T-helper 17 cell (primary cell): ENCODE results near the gene USP48. TPM values are rescaled to one million over a fixed set of nuclear protein-coding genes. Genes with fewer than 3 reads are reported as not detected.
"Not testable (repeated sequence)": the region's sequence is repeated elsewhere in the genome, so short reads cannot be mapped to it uniquely, and the experiment has no call there.

Source experiments
- ATAC-seq: fragments of 150-1000 bp; cut with Tn5 transposase; 2 replicates; pipeline ENCODE4 v1.10.0; 2021; ENCODE audit warnings: mild to moderate bottlenecking, moderate library complexity
- DNase-seq, 3 donors: peaks; one replicate each; pipeline versions ENCODE4 v3.0.0 to v3.0.0-alpha.2; 2020 to 2021
- H3K9me3 ChIP-seq: one replicate; pipeline ENCODE4 v1.7.0; 2013; ENCODE audit warnings: low read length, mild to moderate bottlenecking; ENCODE audit not compliant: control insufficient read depth, poor library complexity, severe bottlenecking
- H3K27ac Mint-ChIP-seq: one replicate; pipeline ENCODE4 v1.8.0; 2022; ENCODE audit warnings: mild to moderate bottlenecking, moderate library complexity, mixed read lengths
- H3K27me3 Mint-ChIP-seq: one replicate; pipeline ENCODE4 v1.8.0; 2022; ENCODE audit warnings: mixed read lengths
- H3K36me3 Mint-ChIP-seq: one replicate; pipeline ENCODE4 v1.8.0; 2022; ENCODE audit warnings: low read depth, mixed read lengths
- H3K4me1 Mint-ChIP-seq: one replicate; pipeline ENCODE4 v1.8.0; 2022; ENCODE audit warnings: mild to moderate bottlenecking, mixed read lengths
- H3K4me3 Mint-ChIP-seq: one replicate; pipeline ENCODE4 v1.8.0; 2022; ENCODE audit warnings: mild to moderate bottlenecking, moderate library complexity, mixed read lengths
- total RNA-seq, 4 donors: library from RNA in 2 of 4; stranded (reverse) in 2 of 4; gene quantifications; one replicate each; pipeline ENCODE4 v1.2.3 and lab custom pipeline; 2022 to 2026

Gene USP48
- total RNA-seq, 2 donors from 2014 or later: 84.3 to 93.3 TPM

DNA sequence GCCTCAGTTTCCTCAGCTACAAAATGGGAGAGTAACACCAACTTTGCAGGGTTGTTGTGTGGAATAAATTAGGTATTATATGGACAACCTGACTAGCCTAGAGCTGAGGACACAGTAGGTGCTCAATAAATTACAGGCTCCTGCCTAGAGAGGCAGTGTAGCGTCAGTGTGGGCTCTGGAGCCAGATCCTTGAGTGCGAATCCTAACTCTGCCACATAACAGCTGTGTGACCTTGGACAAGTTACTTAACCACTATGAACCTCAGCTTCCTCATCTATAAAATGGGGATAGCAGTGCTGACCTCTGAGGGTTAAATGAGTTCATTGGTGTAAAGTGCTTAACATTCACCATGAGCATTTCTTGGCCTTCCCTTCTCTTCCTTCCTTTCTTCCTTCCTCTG, 146.9 kb downstream of the USP48 start:
- DNase-seq: no peak
- Mint-ChIP-seq H3K36me3 (no peaks in the 10 kb centered on the region), H3K27ac (no peak overlapping the region), H3K4me1 (peaks cover 5% of the 10 kb centered on the region), H3K27me3 (peaks cover 49% of the 10 kb centered on the region), H3K4me3 (no peak overlapping the region)
- no peak for ATAC-seq
- no peaks in the 10 kb centered on the region for H3K9me3 ChIP-seq

DNA sequence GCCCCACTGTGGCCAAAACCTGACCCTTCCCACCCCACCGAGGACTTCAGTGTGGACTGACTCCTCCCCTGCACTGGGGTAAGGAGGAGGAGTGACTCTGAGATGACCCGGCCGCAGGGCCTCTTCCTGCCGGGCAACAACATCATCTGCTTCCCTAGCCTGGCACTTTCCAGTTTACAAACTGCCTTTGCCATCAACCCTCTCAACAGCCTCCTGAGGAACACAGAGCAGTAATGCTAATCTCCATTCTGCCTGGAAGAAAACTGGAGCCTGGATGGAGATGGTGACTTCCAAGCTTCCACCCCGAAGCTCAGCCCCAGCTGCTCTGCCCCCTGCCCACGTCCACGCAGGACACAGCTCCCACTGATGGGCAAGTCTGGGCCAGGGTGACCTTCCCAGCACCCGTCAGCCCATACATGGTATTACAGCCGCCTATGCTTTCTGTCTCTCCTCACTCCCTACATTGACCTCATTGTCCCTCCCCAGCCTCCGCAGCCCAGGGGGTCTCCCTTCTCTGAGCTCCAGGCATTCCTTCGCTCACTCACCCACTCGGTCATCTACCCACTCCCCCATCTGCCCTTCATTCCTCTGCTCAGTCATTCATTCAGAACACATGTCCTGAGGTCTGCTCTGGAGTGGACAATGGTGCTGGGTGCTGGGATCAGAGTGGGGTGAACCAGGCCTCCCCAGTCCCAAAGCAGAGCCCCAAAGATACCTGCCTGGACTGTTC, 148.0 kb downstream of the USP48 start:
- H3K9me3 ChIP-seq: no peaks in the 10 kb centered on the region
- DNase-seq: no peak
- Mint-ChIP-seq H3K27ac (no peak overlapping the region), H3K27me3 (peaks cover 44% of the 10 kb centered on the region), H3K36me3 (peaks cover 3% of the 10 kb centered on the region), H3K4me1 (peaks cover 5% of the 10 kb centered on the region), H3K4me3 (no peak overlapping the region)
- no peak for ATAC-seq

- H3K9me3 ChIP-seq: no peaks in the 10 kb centered on the region
- H3K27me3 Mint-ChIP-seq: peaks cover 46% of the 10 kb centered on the region
- H3K4me3 Mint-ChIP-seq: no peak overlapping the region
- peaks cover 5% of the 10 kb centered on the region for H3K4me1 Mint-ChIP-seq
- H3K36me3 Mint-ChIP-seq: peaks cover 3% of the 10 kb centered on the region
- DNase-seq: no peak
- H3K27ac Mint-ChIP-seq: no peak overlapping the region
- ATAC-seq: no peak
Observed at GRCh38 chr1:21633992-21634805, 148.8 kb downstream of the USP48 start.

GRCh38 chr1:21633141-21633755, 149.7 kb downstream of the USP48 start:
- DNase-seq: no peak
- ATAC-seq: no peak
- no peak overlapping the region for H3K27ac Mint-ChIP-seq
- peaks cover 3% of the 10 kb centered on the region for H3K36me3 Mint-ChIP-seq
- no peak overlapping the region for H3K4me3 Mint-ChIP-seq
- peaks cover 5% of the 10 kb centered on the region for H3K4me1 Mint-ChIP-seq
- no peaks in the 10 kb centered on the region for H3K9me3 ChIP-seq
- peaks cover 46% of the 10 kb centered on the region for H3K27me3 Mint-ChIP-seq

DNA sequence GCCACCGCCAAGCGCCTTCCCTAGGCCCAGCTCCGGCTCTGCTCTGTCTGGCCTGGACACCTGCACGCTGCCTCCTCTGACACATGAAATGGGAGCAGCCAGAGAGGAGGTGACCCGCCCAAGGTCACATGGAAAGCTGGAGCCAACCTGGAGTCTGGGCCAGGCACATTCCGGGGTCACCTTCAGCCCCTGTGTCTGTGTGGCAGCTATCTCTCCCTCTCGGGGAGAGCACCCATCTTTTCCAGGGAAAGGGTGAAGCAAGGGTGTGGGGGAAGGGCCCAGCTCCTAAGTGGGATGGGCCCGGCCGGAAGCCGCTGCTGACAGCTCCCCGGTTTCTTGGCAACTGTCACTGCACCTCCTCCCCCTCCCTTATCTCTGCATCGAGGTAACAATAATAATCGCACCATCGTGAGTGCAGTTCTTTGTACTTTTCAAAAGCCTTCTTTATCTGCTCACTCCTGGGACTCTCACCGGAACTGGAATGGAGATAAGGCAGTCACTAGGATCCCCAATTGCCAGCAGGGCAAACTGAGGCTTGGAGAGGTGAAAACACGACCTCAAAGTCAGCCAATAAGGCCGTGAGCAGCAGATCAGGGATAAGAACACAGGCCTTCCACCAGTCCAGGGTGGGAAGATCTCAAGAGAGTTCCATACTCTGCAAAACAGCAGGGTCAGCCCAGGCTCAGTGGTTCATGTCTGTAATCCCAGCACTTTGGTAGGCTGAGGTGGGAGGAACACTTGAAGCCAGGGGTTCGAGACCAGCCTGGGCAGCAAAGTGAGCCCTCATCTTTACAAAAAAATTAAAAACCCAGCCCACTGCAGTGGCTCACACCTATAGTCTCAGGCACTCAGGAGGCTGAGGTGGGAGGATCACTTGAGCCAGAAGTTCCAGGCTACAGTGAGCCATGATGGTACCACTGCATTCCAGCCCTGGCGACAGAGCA, 150.7 kb downstream of the USP48 start:
- Mint-ChIP-seq H3K27ac (no peak overlapping the region), H3K27me3 (peaks cover 46% of the 10 kb centered on the region), H3K4me1 (peaks cover 5% of the 10 kb centered on the region), H3K36me3 (peaks cover 3% of the 10 kb centered on the region), H3K4me3 (no peak overlapping the region)
- H3K9me3 ChIP-seq: no peaks in the 10 kb centered on the region
- ATAC-seq (no peak), DNase-seq (no peak)

DNA sequence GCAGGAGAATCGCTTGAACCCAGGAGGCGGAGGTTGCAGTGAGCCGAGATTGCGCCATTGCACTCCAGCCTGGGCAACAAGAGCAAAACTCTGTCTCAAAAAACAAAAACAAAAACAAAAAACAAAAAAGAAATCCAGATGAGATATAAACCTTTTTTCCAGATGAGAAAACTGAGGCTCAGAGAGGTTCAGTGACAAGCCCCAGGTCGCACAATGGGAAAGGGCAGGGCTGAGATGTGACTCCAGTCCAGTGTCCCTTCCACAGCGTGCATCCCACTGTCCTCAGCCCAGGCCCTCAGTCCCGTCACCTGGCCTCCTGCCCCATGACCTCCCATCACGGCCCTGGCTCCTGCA, 151.4 kb downstream of the USP48 start:
- peaks cover 46% of the 10 kb centered on the region for H3K27me3 Mint-ChIP-seq
- DNase-seq, H3K4me1 Mint-ChIP-seq, H3K9me3 ChIP-seq, ATAC-seq, H3K36me3 Mint-ChIP-seq, H3K4me3 Mint-ChIP-seq: not testable (repeated sequence)
- H3K27ac Mint-ChIP-seq: peak overlapping the region; percentile 24

DNA sequence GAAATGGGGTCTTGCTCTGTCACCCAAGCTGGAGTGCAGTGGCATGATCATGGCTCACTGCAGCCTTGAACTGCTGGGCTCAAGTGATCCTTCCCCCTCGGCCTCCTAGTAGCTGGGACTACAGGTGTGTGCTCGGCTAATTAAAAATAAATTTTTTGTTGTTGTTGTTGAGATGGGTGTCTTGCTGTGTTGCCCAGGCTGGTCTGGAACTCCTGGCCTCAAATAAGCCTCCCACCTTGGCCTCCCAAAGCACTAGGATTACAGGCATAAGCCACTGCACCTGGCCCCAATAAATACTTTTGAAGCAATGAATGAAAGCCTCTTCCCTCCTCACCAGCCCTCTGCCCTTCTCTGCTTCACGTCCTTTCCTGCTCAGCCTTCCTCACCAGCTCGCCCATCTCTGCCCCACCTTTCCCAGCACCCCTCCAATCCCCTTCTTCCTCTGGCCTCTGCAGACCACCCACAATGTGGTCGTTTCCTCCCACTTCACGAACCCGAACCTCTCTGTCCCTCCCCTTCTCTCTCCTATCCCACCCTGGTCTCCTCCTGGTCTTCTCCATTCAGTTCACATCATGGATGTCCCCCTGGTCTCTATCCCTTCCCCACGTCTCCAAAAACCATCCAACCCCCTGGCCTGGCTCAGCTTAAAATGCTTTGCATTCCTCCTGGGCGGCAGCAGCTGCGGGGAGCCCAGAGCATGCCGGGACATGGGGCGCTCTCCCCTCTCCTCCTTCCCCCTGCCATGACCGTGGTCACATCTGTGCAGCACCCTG, 152.2 kb downstream of the USP48 start:
- DNase-seq (no peak), ATAC-seq (no peak)
- Mint-ChIP-seq H3K4me1 (peaks cover 5% of the 10 kb centered on the region), H3K27me3 (peaks cover 40% of the 10 kb centered on the region), H3K36me3 (peaks cover 3% of the 10 kb centered on the region), H3K27ac (peak overlapping the region; percentile 24), H3K4me3 (no peak overlapping the region)
- H3K9me3 ChIP-seq: no peaks in the 10 kb centered on the region

DNA sequence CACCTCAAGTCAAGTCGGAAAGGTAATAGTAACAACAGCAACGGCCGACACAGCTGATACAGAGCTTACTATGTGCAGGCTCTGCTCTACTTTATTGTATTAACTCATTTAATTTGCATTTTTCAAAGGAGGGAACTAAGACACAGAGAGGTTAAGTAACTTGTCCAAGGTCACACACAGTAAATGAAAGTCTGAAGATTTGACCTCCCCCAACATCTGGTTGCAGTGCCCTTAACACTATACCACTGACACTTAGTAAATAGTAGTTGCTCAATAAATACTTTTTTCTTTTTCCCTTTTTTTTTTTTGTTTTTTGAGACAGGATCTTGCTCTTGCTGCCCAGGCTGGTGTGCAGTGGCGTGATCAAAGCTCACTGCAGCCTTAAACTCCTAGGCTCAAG, 153.0 kb downstream of the USP48 start:
- ATAC-seq: no peak
- no peaks in the 10 kb centered on the region for H3K9me3 ChIP-seq
- Mint-ChIP-seq H3K36me3 (peaks cover 3% of the 10 kb centered on the region), H3K27me3 (peaks cover 32% of the 10 kb centered on the region), H3K27ac (no peak overlapping the region), H3K4me3 (no peak overlapping the region), H3K4me1 (peaks cover 3% of the 10 kb centered on the region)
- DNase-seq: no peak

DNA sequence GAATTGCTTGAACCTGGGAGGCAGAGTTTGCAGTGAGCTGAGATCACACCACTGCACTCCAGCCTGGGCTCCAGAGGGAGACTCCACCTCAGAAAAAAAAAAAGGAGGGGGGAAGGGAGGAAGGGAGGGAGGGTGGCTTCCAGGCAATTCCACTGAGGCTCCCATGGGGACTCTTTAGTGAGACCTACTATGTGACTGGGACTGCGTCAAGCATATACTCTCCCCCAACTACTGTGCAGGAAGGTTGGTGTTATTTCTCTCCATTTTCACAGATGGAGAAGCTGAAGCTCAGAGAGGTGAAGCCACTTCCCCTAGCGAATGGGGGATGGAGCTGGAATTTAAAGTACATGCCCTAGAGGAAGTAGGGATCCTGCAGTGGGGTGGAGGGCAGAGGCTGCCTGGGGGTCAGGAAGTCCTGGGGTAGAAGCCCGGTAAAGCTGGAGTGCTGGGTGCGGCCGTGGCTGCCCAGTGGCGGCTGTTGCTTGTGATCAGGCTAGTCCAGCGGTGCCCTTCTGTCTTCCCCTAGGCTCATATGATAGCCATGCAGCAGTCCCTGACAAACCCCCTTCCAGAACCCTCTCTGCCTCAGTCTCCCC, 154.1 kb downstream of the USP48 start:
- peaks cover 3% of the 10 kb centered on the region for H3K4me1 Mint-ChIP-seq
- H3K36me3 Mint-ChIP-seq: peaks cover 3% of the 10 kb centered on the region
- peaks cover 32% of the 10 kb centered on the region for H3K27me3 Mint-ChIP-seq
- no peaks in the 10 kb centered on the region for H3K9me3 ChIP-seq
- ATAC-seq (no peak), DNase-seq (no peak)
- H3K27ac Mint-ChIP-seq: no peak overlapping the region
- H3K4me3 Mint-ChIP-seq: no peak overlapping the region

Other genes starting within 250 kb of the USP48 start
- gene RAP1GAP, start 113.8 kb downstream of the USP48 start, total RNA-seq: under 1 TPM; 0.07 to 0.42 TPM
- gene LDLRAD2, start 29.1 kb upstream of the USP48 start, total RNA-seq: not detected
- 1 to 10 TPM; 1.2 to 1.6 TPM for gene HSPG2, start 154.2 kb upstream of the USP48 start, total RNA-seq
- not detected for gene CELA3B, start 193.9 kb upstream of the USP48 start, total RNA-seq
- not detected for gene CELA3A, start 218.5 kb upstream of the USP48 start, total RNA-seq